HG02884 (cell line): ENCODE data around the gene NSD1.
A peak's percentile ranks its signal among the peaks of the same experiment; 100 is the strongest.
"Not testable (repeated sequence)": the region's sequence is repeated elsewhere in the genome, so short reads cannot be mapped to it uniquely, and the experiment has no call there.

Experiments used
- ATAC-seq: cut with Tn5 transposase; IDR thresholded peaks from one replicate; pipeline ENCODE4 v1.9.1; 2021; ENCODE audit warnings: mild to moderate bottlenecking, moderate library complexity; ENCODE audit not compliant: unreplicated experiment

NSD1 gene

GRCh38 chr5:177306103-177306640 lies 172.6 kb downstream of the NSD1 start:
- not testable (repeated sequence) for ATAC-seq

- no peak for ATAC-seq
Measured at GRCh38 chr5:177306674-177307543, 173.3 kb downstream of the NSD1 start.

- no peak for ATAC-seq
Measured at GRCh38 chr5:177307544-177308363, 174.2 kb downstream of the NSD1 start.

- no peak for ATAC-seq
Measured at GRCh38 chr5:177308740-177309139, 175.2 kb downstream of the NSD1 start.

GRCh38 chr5:177309351-177310191 lies 176.0 kb downstream of the NSD1 start:
- ATAC-seq, result no peak

GRCh38 chr5:177310332-177310731 lies 176.8 kb downstream of the NSD1 start:
- no peak for ATAC-seq

- no peak for ATAC-seq
Measured at GRCh38 chr5:177310757-177311391, 177.3 kb downstream of the NSD1 start.

GRCh38 chr5:177311392-177311722 lies 177.8 kb downstream of the NSD1 start:
- peak; percentile 3 for ATAC-seq

- ATAC-seq, result peak; percentile 66
Measured at GRCh38 chr5:177311723-177312648, 178.4 kb downstream of the NSD1 start, which contains the start of gene MXD3. Gene MXD3, minus strand, starts transcription at chr5:177311898. Its CDS starts 68 bp downstream, at chr5:177311830.

- ATAC-seq, result peak; percentile 6
Measured at GRCh38 chr5:177312649-177313181, 179.1 kb downstream of the NSD1 start.

- ATAC-seq, result no peak
Measured at GRCh38 chr5:177313561-177314259, 180.1 kb downstream of the NSD1 start.

GRCh38 chr5:177314376-177315342 lies 181.1 kb downstream of the NSD1 start:
- ATAC-seq, result no peak

- no peak for ATAC-seq
Measured at GRCh38 chr5:177315411-177315810, 181.8 kb downstream of the NSD1 start.

- no peak for ATAC-seq
Measured at GRCh38 chr5:177316005-177316404, 182.4 kb downstream of the NSD1 start.

GRCh38 chr5:177317959-177318377 lies 184.4 kb downstream of the NSD1 start:
- ATAC-seq, result no peak

- ATAC-seq, result no peak
Measured at GRCh38 chr5:177319913-177320588, 186.5 kb downstream of the NSD1 start.

- no peak for ATAC-seq
Measured at GRCh38 chr5:177320879-177321278, 187.3 kb downstream of the NSD1 start.
